ENCODE measurements around the gene PTGER4. TPM values are rescaled to one million over a fixed set of nuclear protein-coding genes. Genes with fewer than 3 reads are reported as not detected.
A peak's percentile ranks its signal among the peaks of the same experiment; 100 is the strongest.
"Not testable (repeated sequence)": the region's sequence is repeated elsewhere in the genome, so short reads cannot be mapped to it uniquely, and the experiment has no call there.

The PTGER4 gene
- total RNA-seq, 1 experiment from 2014 or later = 27.6 TPM

- Histone ChIP-seq H3K36me3 (peaks cover 53% of the 10 kb centered on the region), H3K9me3 (replicated peaks) (0 out of 2 replicates have a peak, but pooled peaks cover 5% of the 10 kb centered on the region), H3K27me3 (replicated peaks) (no peaks in the 10 kb centered on the region), H3K27ac (peak overlapping the region; percentile 75), H3K4me1 (replicated peaks) (peaks cover 41% of the 10 kb centered on the region), H3K4me3 (no peak overlapping the region)
- DNase-seq (ENCODE audit: low read depth in 1 of 2, low spot score in 2 of 2) = peak; percentile 69 to 84
Measured at GRCh38 chr5:40689438-40689837, 9.7 kb downstream of the PTGER4 start.

GRCh38 chr5:40690267-40690666, 10.6 kb downstream of the PTGER4 start:
- peaks cover 5% of the 10 kb centered on the region; the same call in 1 of the 2 replicates for H3K9me3 ChIP-seq (replicated peaks)
- H3K36me3 ChIP-seq = peaks cover 58% of the 10 kb centered on the region
- H3K27ac ChIP-seq = peak overlapping the region; percentile 75
- DNase-seq (ENCODE audit: low read depth in 1 of 2, low spot score in 2 of 2) = no peak
- no peaks in the 10 kb centered on the region for H3K27me3 ChIP-seq (replicated peaks)
- H3K4me1 ChIP-seq (replicated peaks) = peaks cover 35% of the 10 kb centered on the region
- H3K4me3 ChIP-seq = no peak overlapping the region

- Histone ChIP-seq H3K27ac (no peak overlapping the region), H3K4me3 (no peak overlapping the region), H3K36me3 (peaks cover 45% of the 10 kb centered on the region), H3K9me3 (replicated peaks) (peaks cover 5% of the 10 kb centered on the region; the same call in 1 of the 2 replicates), H3K27me3 (replicated peaks) (no peaks in the 10 kb centered on the region), H3K4me1 (replicated peaks) (peaks cover 30% of the 10 kb centered on the region)
- no peak for DNase-seq (ENCODE audit: low read depth in 1 of 2, low spot score in 2 of 2)
Measured at GRCh38 chr5:40691894-40692293, 12.2 kb downstream of the PTGER4 start.

- Histone ChIP-seq H3K27me3 (replicated peaks) (no peaks in the 10 kb centered on the region), H3K4me3 (no peak overlapping the region), H3K9me3 (replicated peaks) (peaks cover 5% of the 10 kb centered on the region; the same call in 1 of the 2 replicates), H3K36me3 (peaks cover 45% of the 10 kb centered on the region), H3K4me1 (replicated peaks) (peaks cover 10% of the 10 kb centered on the region), H3K27ac (no peak overlapping the region)
- DNase-seq (ENCODE audit: low read depth in 1 of 2, low spot score in 2 of 2) = no peak
Measured at GRCh38 chr5:40694433-40694832, 14.7 kb downstream of the PTGER4 start.

GRCh38 chr5:40700116-40700782, 20.5 kb downstream of the PTGER4 start:
- H3K4me1 ChIP-seq (replicated peaks) = no peaks in the 10 kb centered on the region
- no peak overlapping the region for H3K27ac ChIP-seq
- H3K36me3 ChIP-seq = no peaks in the 10 kb centered on the region
- no peak overlapping the region for H3K4me3 ChIP-seq
- DNase-seq (ENCODE audit: low read depth in 1 of 2, low spot score in 2 of 2) = no peak
- H3K9me3 ChIP-seq (replicated peaks) = peaks cover 11% of the 10 kb centered on the region
- no peaks in the 10 kb centered on the region for H3K27me3 ChIP-seq (replicated peaks)

GRCh38 chr5:40702027-40702426, 22.3 kb downstream of the PTGER4 start:
- not testable (repeated sequence) for H3K27me3 ChIP-seq (replicated peaks); H3K36me3 ChIP-seq; H3K27ac ChIP-seq; DNase-seq (ENCODE audit: low read depth in 1 of 2, low spot score in 2 of 2); H3K4me1 ChIP-seq (replicated peaks); H3K4me3 ChIP-seq
- H3K9me3 ChIP-seq (replicated peaks) = peaks cover 11% of the 10 kb centered on the region

DNA sequence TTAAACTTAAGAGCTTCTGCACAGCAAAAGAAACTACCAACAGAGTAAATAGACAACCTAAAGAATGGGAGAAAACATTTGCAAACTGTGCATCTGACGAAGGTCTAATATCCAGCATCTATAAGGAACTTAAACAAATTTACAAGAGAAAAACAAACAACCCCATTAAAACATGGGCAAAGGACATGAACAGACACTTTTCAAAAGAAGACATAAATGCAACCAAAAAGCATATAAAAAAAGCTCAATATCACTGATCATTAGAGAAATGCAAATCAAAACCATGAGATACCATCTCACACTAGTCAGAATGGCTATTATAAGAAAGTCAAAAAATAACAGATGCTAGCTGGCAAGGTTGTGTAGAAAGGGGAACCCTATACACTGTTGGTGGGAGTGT, 25.8 kb downstream of the PTGER4 start:
- H3K27ac ChIP-seq; H3K27me3 ChIP-seq (replicated peaks); DNase-seq (ENCODE audit: low read depth in 1 of 2, low spot score in 2 of 2); H3K36me3 ChIP-seq; H3K4me1 ChIP-seq (replicated peaks); H3K4me3 ChIP-seq: not testable (repeated sequence)
- H3K9me3 ChIP-seq (replicated peaks) = peaks cover 11% of the 10 kb centered on the region

DNA sequence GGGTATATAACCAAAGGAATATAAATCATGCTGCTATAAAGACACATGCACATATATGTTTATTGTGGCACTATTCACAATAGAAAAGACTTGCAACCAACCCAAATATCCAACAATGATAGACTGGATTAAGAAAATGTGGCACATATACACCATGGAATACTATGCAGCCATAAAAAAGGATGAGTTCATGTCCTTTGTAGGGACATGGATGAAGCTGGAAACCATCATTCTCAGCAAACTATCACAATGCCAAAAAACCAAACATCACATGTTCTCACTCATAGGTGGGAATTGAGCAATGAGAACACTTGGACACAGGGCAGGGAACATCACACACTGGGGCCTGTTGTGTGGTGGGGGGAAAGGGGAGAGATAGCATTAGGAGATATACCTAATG, 30.9 kb downstream of the PTGER4 start:
- not testable (repeated sequence) for H3K4me3 ChIP-seq; H3K9me3 ChIP-seq (replicated peaks); H3K27me3 ChIP-seq (replicated peaks); DNase-seq (ENCODE audit: low read depth in 1 of 2, low spot score in 2 of 2); H3K36me3 ChIP-seq; H3K27ac ChIP-seq; H3K4me1 ChIP-seq (replicated peaks)

DNA sequence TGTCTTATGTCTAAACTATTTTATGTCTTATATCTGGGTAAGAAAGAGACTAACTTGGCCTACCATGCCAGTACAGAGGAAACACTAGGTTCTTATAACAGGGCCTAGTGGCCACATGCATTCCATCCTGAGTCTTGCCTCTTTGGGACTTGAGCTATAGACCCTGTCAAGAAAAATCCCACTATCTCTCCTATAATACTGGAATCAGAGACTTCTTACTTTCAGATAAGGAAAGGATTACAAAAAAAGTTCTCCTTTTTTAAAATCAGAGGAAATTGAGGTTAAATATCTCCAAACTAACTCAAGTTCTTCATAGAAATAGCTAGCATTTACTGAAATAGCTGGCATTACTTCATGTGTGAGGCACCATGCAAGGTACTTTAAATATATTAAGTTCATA, 34.3 kb downstream of the PTGER4 start:
- no peak for DNase-seq (ENCODE audit: low read depth in 1 of 2, low spot score in 2 of 2)
- no peaks in the 10 kb centered on the region for H3K4me1 ChIP-seq (replicated peaks)
- no peak overlapping the region for H3K4me3 ChIP-seq
- H3K9me3 ChIP-seq (replicated peaks) = no peaks in the 10 kb centered on the region
- no peaks in the 10 kb centered on the region for H3K36me3 ChIP-seq
- no peaks in the 10 kb centered on the region for H3K27me3 ChIP-seq (replicated peaks)
- no peak overlapping the region for H3K27ac ChIP-seq

GRCh38 chr5:40716000-40716399, 36.3 kb downstream of the PTGER4 start:
- Histone ChIP-seq H3K9me3 (replicated peaks) (0 out of 2 replicates have a peak, but pooled peaks cover 3% of the 10 kb centered on the region), H3K36me3 (peaks cover 4% of the 10 kb centered on the region), H3K27me3 (replicated peaks) (no peaks in the 10 kb centered on the region), H3K4me1 (replicated peaks) (no peaks in the 10 kb centered on the region), H3K27ac (no peak overlapping the region), H3K4me3 (no peak overlapping the region)
- DNase-seq (ENCODE audit: low read depth in 1 of 2, low spot score in 2 of 2) = peak in 1 of 2 experiments; percentile 6

DNA sequence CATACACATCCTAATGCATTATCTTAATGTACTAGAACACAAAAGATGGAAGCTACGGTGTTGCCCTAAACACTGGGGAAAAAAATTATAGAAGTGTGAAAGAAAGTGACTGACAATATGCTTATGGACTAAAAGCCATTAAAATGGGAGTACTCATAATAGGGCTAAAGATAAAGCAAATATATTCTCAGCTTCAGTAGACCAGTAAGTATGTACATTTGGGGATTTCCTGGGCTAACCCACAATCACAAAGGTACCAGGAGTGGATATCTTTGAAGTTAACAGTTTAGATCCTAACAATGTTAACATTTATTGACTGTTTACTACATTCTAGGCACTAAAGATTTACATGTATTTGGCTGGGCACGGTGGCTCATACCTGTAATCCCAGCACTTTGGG, 36.9 kb downstream of the PTGER4 start:
- no peak for DNase-seq (ENCODE audit: low read depth in 1 of 2, low spot score in 2 of 2)

DNA sequence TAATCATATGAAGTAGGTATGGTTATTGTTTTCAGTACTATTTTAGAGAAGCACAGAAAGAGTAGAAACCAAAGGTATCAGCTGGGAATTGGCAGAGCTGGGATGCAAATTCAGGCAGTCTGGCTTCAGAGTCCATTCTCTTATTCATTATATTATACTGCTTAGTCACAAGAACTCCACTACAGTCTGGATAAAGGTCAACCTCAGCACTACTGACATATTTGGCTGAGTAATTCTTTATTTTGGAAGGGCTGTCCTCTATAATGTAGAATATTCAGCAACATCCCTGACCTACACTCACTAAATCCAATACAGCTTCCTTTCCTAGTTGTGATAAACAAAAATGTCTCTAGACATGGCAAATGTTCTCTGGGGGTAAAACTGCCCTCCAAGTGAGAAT, 37.6 kb downstream of the PTGER4 start:
- H3K4me3 ChIP-seq = no peak overlapping the region
- 0 out of 2 replicates have a peak, but pooled peaks cover 3% of the 10 kb centered on the region for H3K9me3 ChIP-seq (replicated peaks)
- H3K27me3 ChIP-seq (replicated peaks) = no peaks in the 10 kb centered on the region
- DNase-seq (ENCODE audit: low read depth in 1 of 2, low spot score in 2 of 2) = no peak
- peaks cover 9% of the 10 kb centered on the region for H3K36me3 ChIP-seq
- no peak overlapping the region for H3K27ac ChIP-seq
- no peaks in the 10 kb centered on the region for H3K4me1 ChIP-seq (replicated peaks)

More for the DNA sequence above, 36.9 kb downstream of the PTGER4 start:
- Histone ChIP-seq H3K27me3 (replicated peaks) (no peaks in the 10 kb centered on the region), H3K36me3 (peaks cover 9% of the 10 kb centered on the region), H3K4me3 (no peak overlapping the region), H3K4me1 (replicated peaks) (no peaks in the 10 kb centered on the region), H3K9me3 (replicated peaks) (0 out of 2 replicates have a peak, but pooled peaks cover 3% of the 10 kb centered on the region), H3K27ac (no peak overlapping the region)

DNA sequence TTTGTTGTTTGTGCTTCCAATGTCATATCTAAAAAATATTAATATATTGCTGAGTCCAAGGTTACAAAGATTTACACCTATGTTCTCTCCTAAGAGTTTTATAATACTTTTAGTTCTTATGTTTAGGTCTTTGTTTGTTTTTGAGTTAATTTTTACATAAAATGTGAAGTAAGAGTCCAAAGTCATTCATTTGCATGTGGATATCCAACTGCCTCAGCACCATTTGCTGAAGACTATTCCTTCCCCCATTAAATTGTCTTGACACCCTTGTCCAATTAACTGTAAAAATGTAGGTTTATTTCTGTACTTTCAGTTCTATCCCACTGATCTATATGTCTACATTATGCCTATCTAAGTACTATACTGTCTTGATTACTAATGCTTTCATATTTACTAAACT, 40.4 kb downstream of the PTGER4 start:
- Histone ChIP-seq H3K36me3 (peaks cover 9% of the 10 kb centered on the region), H3K4me1 (replicated peaks) (no peaks in the 10 kb centered on the region), H3K4me3 (no peak overlapping the region), H3K27me3 (replicated peaks) (no peaks in the 10 kb centered on the region), H3K9me3 (replicated peaks) (0 out of 2 replicates have a peak, but pooled peaks cover 3% of the 10 kb centered on the region), H3K27ac (no peak overlapping the region)
- no peak for DNase-seq (ENCODE audit: low read depth in 1 of 2, low spot score in 2 of 2)

- not testable (repeated sequence) for DNase-seq (ENCODE audit: low read depth in 1 of 2, low spot score in 2 of 2)
Measured at GRCh38 chr5:40722497-40722911, 42.8 kb downstream of the PTGER4 start.

More at GRCh38 chr5:40722497-40722911, 42.8 kb downstream of the PTGER4 start:
- H3K4me3 ChIP-seq; H3K27me3 ChIP-seq (replicated peaks); H3K9me3 ChIP-seq (replicated peaks); H3K27ac ChIP-seq; H3K4me1 ChIP-seq (replicated peaks): not testable (repeated sequence)
- peaks cover 15% of the 10 kb centered on the region for H3K36me3 ChIP-seq

Measured in SJSA1 (cell line).